ENCODE results near the gene EML1.

- TF ChIP-seq CTCF (conservative IDR thresholded peaks at IDR 0.05 in 1 of 2, IDR thresholded peaks at IDR 0.05 in 1 of 2; ENCODE audit: extremely low read depth in 1 of 2, insufficient read depth in 1 of 2, low read depth in 1 of 2, low read length in 2 of 2) (no peak), EZH2 (IDR thresholded peaks at IDR 0.05; ENCODE audit: borderline replicate concordance, low read length) (no peak)
Observed at GRCh38 chr14:99908653-99909250, 115.5 kb downstream of the EML1 start.
